HepG2 (cell line): ENCODE data around the gene CSTB. TPM values are rescaled to one million over a fixed set of nuclear protein-coding genes. Genes with fewer than 3 reads are reported as not detected.

ENCODE experiments used
- ATAC-seq: fragments of 200-7000 bp; cut with Tn5 transposase; 3 replicates; pipeline ENCODE4 v1.9.1; 2020; ENCODE audit warnings: mild to moderate bottlenecking, moderate library complexity
- BruUV-seq: library from RNA; stranded (reverse); fragments of 400-500 nt; replicated peaks from 2 replicates; lab custom pipeline; 2021; lab: Mats Ljungman, UMichigan
- CTCF ChIA-PET: fragments of 300-600 bp; formaldehyde crosslinking; extraction: SDS; loops from one replicate; lab custom pipeline; 2021; ENCODE audit warnings: low total read pairs, inconsistent platforms, low intra/inter-chr PET ratio; lab: Yijun Ruan, JAX
- POLR2A ChIA-PET: fragments of 350-600 bp; sonication (Branson Sonifier 250); formaldehyde crosslinking; loops from one replicate; lab custom pipeline; 2020; ENCODE audit warnings: antibody characterized with exemption, inconsistent platforms; lab: Yijun Ruan, JAX
- DNase-seq: peaks from one replicate; pipeline ENCODE4 v3.0.0-alpha.2; 2015; ENCODE audit warnings: low spot score
- FAIRE-seq: peaks from 3 replicates; lab custom pipeline; 2011; peaks lifted over from hg19 to GRCh38; lab: Jason Lieb, UNC
- H2AFZ ChIP-seq: one replicate; pipeline ENCODE4 v1.6.1; 2011; ENCODE audit warnings: low read length, inconsistent platforms
- H3K27ac ChIP-seq: fragments of 300-600 bp; 3 replicates; pipeline ENCODE4 v1.8.0; 2011; ENCODE audit warnings: mixed run types, mild to moderate bottlenecking, mixed read lengths, low read length, inconsistent platforms; ENCODE audit not compliant: insufficient read depth; ENCODE audit errors: extremely low read length
- H3K27me3 ChIP-seq, 2 experiments: fragments of 200-600 bp in 1 of 2; 2 replicates in 1 of 2; 3 replicates in 1 of 2; pipeline versions ENCODE4 v1.6.0 to v1.8.0; 2011; ENCODE audit warnings: low read length in 2 of 2, mild to moderate bottlenecking in 2 of 2, moderate library complexity in 2 of 2, inconsistent platforms in 1 of 2; ENCODE audit not compliant: insufficient read depth in 2 of 2, control insufficient read depth in 1 of 2
- H3K36me3 ChIP-seq, 2 experiments: fragments of 200-600 bp in 1 of 2; replicated peaks in 1 of 2; 2 replicates in 1 of 2; 3 replicates in 1 of 2; pipeline versions ENCODE4 v1.5.1 to v1.8.0; 2011; ENCODE audit warnings: low read length in 2 of 2, inconsistent platforms in 1 of 2; ENCODE audit not compliant: insufficient read depth in 2 of 2, control insufficient read depth in 1 of 2
- H3K4me1 ChIP-seq: 2 replicates; pipeline ENCODE4 v1.5.1; 2012; ENCODE audit warnings: low read length, inconsistent platforms; ENCODE audit not compliant: insufficient read depth
- H3K4me2 ChIP-seq: 2 replicates; pipeline ENCODE4 v1.6.0; 2011; ENCODE audit warnings: low read depth, low read length, inconsistent platforms
- H3K4me3 ChIP-seq, 3 experiments: fragments of 200-600 bp in 1 of 3; sonication (generic), shearing (Covaris generic) in 1 of 3; replicated peaks in 1 of 3; 2 replicates each; pipeline ENCODE4 v1.5.1; 2011 to 2016; ENCODE audit warnings: low read length in 3 of 3, inconsistent platforms in 2 of 3, low read depth in 2 of 3, mild to moderate bottlenecking in 2 of 3, control low read depth in 1 of 3, mixed read lengths in 1 of 3; ENCODE audit not compliant: insufficient read depth in 1 of 3
- H3K79me2 ChIP-seq: one replicate; pipeline ENCODE4 v1.6.1; 2011; ENCODE audit warnings: low read length, inconsistent platforms; ENCODE audit not compliant: insufficient read depth
- H3K9ac ChIP-seq: 2 replicates; pipeline ENCODE4 v1.6.0; 2011; ENCODE audit warnings: mild to moderate bottlenecking, low read depth, low read length, inconsistent platforms; ENCODE audit not compliant: insufficient read depth
- H3K9me3 ChIP-seq: 2 replicates; pipeline ENCODE4 v1.5.1; 2012; ENCODE audit warnings: mild to moderate bottlenecking, low read length
- H4K20me1 ChIP-seq: 2 replicates; pipeline ENCODE4 v1.6.0; 2011; ENCODE audit warnings: inconsistent platforms, mild to moderate bottlenecking, low read length, moderate library complexity; ENCODE audit not compliant: insufficient read depth
- CEBPB ChIP-seq: IDR thresholded peaks from 2 replicates; pipeline ENCODE4 v1.6.1; 2011; ENCODE audit warnings: low read depth, low read length, improper control_type of control experiment, borderline replicate concordance
- JDP2 ChIP-seq: sonication (generic); formaldehyde crosslinking; IDR thresholded peaks from 2 replicates; pipeline ENCODE4 v1.8.1; 2022; ENCODE audit warnings: missing genetic modification reagents, borderline replicate concordance
- NFRKB ChIP-seq: fragments of 450-650 bp; IDR thresholded peaks from 2 replicates; pipeline ENCODE4 v1.6.1; 2017
- TEAD2 ChIP-seq: sonication (generic); formaldehyde crosslinking; IDR thresholded peaks from 2 replicates; pipeline ENCODE4 v1.9.0; 2021; ENCODE audit warnings: missing genetic modification reagents
- ZGPAT ChIP-seq: IDR thresholded peaks from 2 replicates; pipeline ENCODE4 v1.6.1; 2016; ENCODE audit warnings: mild to moderate bottlenecking
- ZNF607 ChIP-seq: sonication (generic); formaldehyde crosslinking; IDR thresholded peaks from 2 replicates; pipeline ENCODE4 v1.5.1; 2020; ENCODE audit warnings: missing genetic modification reagents, mild to moderate bottlenecking, borderline replicate concordance
- ZNF687 ChIP-seq: sonication (generic); formaldehyde crosslinking; IDR thresholded peaks from 2 replicates; pipeline ENCODE4 v1.5.1; 2020; ENCODE audit warnings: mild to moderate bottlenecking, missing genetic modification reagents, moderate library complexity
- ZNF768 ChIP-seq: sonication (generic); formaldehyde crosslinking; IDR thresholded peaks from 2 replicates; pipeline ENCODE4 v1.4.0; 2020; ENCODE audit warnings: missing genetic modification reagents
- WGBS: methylation state at CpG from one replicate; pipeline ENCODE4 v1.1.6; 2017; ENCODE audit warnings: low lambda C conversion rate; 5-methylcytosine and 5-hydroxymethylcytosine counted together
- in situ Hi-C: cut with HindIII; loops from 2 replicates; pipeline ENCODE4 v1.10.0; 2017; ENCODE audit warnings: low pct_unique_long_range_greater_than_20kb; ENCODE audit not compliant: extremely low pct_ligation_motif_present
- intact Hi-C: fragments of 100-400 bp; cut with micrococcal nuclease; formaldehyde crosslinking; loops from one replicate; pipeline ENCODE4 v1.10.0; 2022; ENCODE audit not compliant: unreplicated experiment
- polyA plus RNA-seq, 8 experiments: library from polyadenylated mRNA; depleted of rRNA in 3 of 8; stranded (reverse) in 7 of 8; unstranded in 1 of 8; fragments of >200 nt; fragmentation: Illumina TruSeq in 4 of 8; extraction: Trizol in 4 of 8; gene quantifications; 2 replicates each; pipeline versions ENCODE4 v1.2.1 to v1.2.3, GENCODE V29; 2011 to 2016; ENCODE audit warnings: low read depth in 4 of 8, missing spikeins in 1 of 8, mixed read lengths in 1 of 8; ENCODE audit not compliant: insufficient read depth in 1 of 8
- total RNA-seq, 5 experiments: library from RNA; depleted of rRNA; stranded (reverse); fragments of >200 nt; fragmentation: Illumina TruSeq; extraction: Trizol; gene quantifications; 2 replicates each; pipeline ENCODE4 v1.2.3, GENCODE V29; 2016; ENCODE audit warnings: low read depth in 1 of 5

Gene CSTB
- total and polyA plus RNA-seq, 2 of the 13 experiments (the other 11 are each of a cell fraction or from before 2014, with no cell fraction given): 11.7 to 94.1 TPM

DNA sequence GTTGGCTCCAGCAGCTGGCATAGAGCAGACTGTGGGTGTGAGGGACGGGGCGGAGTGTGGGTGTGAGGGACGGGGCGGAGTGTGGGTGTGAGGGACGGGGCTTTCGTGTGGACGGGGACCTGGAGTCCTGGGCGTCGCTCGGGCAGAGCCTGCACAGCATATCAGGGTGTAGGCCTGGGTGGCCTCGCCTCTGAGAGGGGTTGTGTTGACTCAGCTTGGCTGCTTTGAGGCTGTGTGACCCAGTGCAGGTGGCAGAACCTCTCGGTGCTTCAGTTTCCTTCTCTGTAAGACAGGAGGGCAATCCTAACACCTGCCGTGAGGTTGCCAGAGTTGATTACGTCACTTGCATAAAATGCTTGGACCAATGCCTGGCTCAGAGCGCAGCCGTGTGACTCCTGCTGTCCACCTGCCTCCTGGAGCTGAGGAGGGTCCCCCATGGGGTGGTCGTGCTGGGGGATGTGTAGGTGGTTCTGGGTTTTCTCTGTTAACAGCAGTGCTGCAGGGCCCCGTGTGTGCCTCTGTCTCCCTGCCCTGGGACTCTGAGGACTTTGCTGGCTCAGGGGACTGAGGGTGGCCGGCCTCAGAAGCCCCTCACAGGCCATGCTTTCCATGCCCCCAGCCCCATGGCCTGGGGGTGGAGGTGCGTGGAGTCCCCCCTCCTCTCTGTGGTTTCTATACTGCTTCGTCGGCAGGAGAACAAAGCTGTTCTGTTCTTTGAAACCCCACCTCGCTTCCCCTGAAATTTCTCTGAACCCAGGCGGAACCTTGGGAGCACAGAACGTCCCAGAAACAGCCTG is 41.8 kb downstream of the CSTB start:
- Histone ChIP-seq H3K27me3 (no peaks in the 10 kb centered on the region), H3K9me3 (no peaks in the 10 kb centered on the region), H3K36me3 (peaks cover 17 to 28% of the 10 kb centered on the region in 2 experiments; a peak in 3 of 5 replicates), H4K20me1 (no peaks in the 10 kb centered on the region; the same call in 1 of the 2 replicates), H3K4me1 (peaks cover 88% of the 10 kb centered on the region), H3K4me2 (no peak overlapping the region), H3K79me2 (peaks cover 74% of the 10 kb centered on the region), H3K27ac (no peak overlapping the region), H2AFZ (no peak overlapping the region), H3K9ac (no peak overlapping the region), H3K4me3 (no peak overlapping the region)
- no TSS peak for BruUV-seq
- TF ChIP-seq TEAD2 (no peak), ZNF768 (peak; percentile 64; the same call in 1 of the 2 replicates), ZNF607 (no peak), CEBPB (peak; percentile 30; the same call in 1 of the 2 replicates)
- in situ Hi-C loops: no loop called here
- intact Hi-C loops: no loop called here
- POLR2A ChIA-PET: no interaction called here
- CTCF ChIA-PET: no interaction called here
- WGBS: 95% methylated on average over 18 of the region's 25 CpGs
- FAIRE-seq (no peak), ATAC-seq (no peak), DNase-seq (no peak)

DNA sequence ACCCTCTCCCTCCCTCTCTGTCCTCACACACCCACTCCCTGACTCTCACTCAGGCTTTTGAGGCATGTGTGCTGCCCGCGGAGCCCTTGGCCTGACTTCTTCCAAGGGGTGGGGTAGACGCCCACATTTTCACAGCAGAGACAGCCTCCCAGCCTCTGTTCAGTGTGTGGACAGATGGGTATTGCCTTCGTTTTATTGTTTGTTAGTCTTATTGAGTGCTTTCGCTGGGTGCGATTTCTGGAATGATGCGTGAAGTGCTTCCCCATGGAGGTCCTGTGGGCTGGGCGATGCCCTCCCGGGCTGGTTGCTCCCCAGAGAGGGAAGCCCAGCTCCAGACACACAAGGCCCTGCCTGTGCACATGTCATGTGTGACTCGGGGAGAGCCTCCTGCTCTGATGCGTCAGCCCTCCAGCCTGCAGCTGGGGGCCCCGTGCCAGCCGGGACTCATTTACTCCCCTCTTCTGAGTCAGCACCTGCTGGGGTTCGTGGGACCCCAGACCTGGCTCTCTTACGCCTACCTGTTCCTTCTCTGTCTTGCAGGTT is 42.5 kb downstream of the CSTB start:
- no peaks in the 10 kb centered on the region for H3K9me3 ChIP-seq
- no peak overlapping the region for H3K27ac ChIP-seq
- intact Hi-C loops (no loop called here), in situ Hi-C loops (no loop called here)
- CTCF ChIA-PET: no interaction called here
- H3K4me3 ChIP-seq: no peak overlapping the region
- no peaks in the 10 kb centered on the region; a peak in 1 of 5 replicates for H3K27me3 ChIP-seq
- H3K4me1 ChIP-seq: peaks cover 89% of the 10 kb centered on the region
- no peak for FAIRE-seq
- no peak for DNase-seq
- POLR2A ChIA-PET: no interaction called here
- TF ChIP-seq NFRKB (no peak), ZGPAT (no peak), JDP2 (CRISPR knock-in tag) (no peak), ZNF687 (CRISPR knock-in tag) (0 out of 2 replicates have a peak, but pooled peaks have one; percentile 11)
- no peak overlapping the region for H3K9ac ChIP-seq
- no TSS peak for BruUV-seq
- no peak overlapping the region for H3K4me2 ChIP-seq
- H4K20me1 ChIP-seq: no peaks in the 10 kb centered on the region; the same call in 1 of the 2 replicates
- peaks cover 17 to 28% of the 10 kb centered on the region in 2 experiments; a peak in 3 of 5 replicates for H3K36me3 ChIP-seq
- WGBS: 95% methylated on average over 12 of the region's 15 CpGs
- peaks cover 80% of the 10 kb centered on the region for H3K79me2 ChIP-seq
- H2AFZ ChIP-seq: no peak overlapping the region
- ATAC-seq: no peak
